NCI-H1105 treated with DMSO at 0.1 percent for 48 hours (cell line): ENCODE data around the gene RWDD3.

Experiments used
- DNase-seq: peaks from one replicate; lab custom pipeline; 2025; lab: John Stamatoyannopoulos, UW

RWDD3 gene

DNA sequence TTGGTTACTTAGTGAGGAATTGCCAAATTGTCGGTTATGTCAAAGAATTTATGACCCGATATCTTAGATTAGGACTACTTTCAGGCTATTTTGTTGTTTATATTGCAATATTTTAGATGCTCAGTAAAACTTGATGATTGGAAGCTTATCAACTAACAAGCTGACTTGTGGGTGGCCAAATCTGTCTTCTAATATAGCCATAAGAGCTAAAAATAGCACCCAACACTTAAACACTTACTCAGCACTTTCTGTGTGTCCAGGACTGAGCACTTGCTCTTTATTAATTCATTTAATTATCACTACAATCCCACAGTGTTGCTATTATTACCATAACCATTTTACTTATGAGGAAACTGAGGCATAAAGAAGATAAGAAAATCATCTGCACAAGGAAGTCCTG, 50.4 kb downstream of the RWDD3 start:
- no peak for DNase-seq

DNA sequence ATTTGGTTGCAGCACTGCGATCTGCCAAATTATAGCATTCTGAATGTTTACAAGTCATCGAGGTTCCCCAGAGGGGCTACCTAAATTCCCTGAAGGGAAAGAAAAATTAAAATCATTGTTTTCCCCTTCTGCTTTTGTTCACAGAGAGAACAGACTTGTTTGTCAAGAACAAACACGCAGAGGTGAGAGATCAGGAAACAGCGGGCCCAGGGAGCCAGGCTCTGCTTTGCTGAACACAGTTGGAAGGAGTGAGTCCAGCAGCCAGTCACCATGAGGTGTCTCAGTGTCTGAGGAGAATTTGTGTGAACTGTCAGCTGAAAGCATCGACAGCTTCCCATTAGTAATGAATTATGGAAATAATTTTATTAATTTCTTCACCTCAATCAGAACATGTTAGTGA, 52.5 kb downstream of the RWDD3 start:
- DNase-seq = no peak

DNA sequence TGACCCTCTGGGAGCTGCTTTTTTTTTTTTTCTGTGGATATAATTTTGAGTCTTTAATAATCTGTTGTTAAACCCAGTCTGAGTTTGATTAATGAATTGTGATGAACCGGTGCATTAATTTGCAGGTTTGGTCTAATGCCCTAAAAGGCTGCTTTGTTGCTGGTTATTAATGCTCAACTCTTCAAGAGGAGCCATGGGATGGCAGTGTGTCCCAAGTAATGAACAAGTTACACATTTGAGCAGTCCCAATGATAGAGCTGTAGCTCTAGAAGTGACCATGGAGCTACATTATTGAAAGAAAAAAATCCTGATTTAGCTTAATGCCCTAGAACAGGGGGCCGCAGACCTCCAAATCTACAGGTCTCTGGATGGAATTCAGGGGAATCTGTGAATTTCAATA, 53.1 kb downstream of the RWDD3 start:
- peak; percentile 41 for DNase-seq

DNA sequence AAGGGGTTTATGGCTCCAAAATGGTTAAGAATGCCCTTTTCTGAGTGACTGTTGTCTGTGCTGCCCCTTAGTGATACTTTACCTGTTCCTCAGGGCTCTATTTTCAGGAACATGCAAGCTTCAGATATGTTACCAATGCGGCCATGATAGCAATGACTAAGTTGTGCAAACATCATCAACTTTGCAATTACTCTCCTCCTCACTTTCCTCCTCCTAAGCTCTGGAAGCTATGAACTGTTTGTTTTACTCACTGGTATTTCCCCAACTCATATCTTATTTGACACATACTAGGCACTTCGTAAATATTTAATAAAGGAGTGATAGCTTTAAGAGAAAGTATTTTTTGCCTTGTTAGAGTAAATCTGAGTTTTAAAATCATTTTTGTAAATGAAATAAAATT, 53.8 kb downstream of the RWDD3 start:
- DNase-seq = no peak
